Measurements from ENCODE around the gene FFAR3. TPM values are rescaled to one million over a fixed set of nuclear protein-coding genes. Genes with fewer than 3 reads are reported as not detected.
"Not testable (repeated sequence)": the region's sequence is repeated elsewhere in the genome, so short reads cannot be mapped to it uniquely, and the experiment has no call there.

The FFAR3 gene
- total RNA-seq, 4 donors from 2014 or later = 0.95 to 5.5 (median 2.2) TPM

GRCh38 chr19:35396240-35396885, 38.1 kb downstream of the FFAR3 start:
- TF ChIP-seq CTCF (IDR thresholded peaks at IDR 0.05) = no peak
- DNase-seq (ENCODE audit: low spot score) = no peak
- ATAC-seq (ENCODE audit: low FRiP score) = no peak

GRCh38 chr19:35397064-35397463, 38.8 kb downstream of the FFAR3 start:
- TF ChIP-seq CTCF (IDR thresholded peaks at IDR 0.05) = no peak
- DNase-seq (ENCODE audit: low spot score) (no peak), ATAC-seq (ENCODE audit: low FRiP score) (no peak)

GRCh38 chr19:35398570-35398969, 40.3 kb downstream of the FFAR3 start:
- no peak for TF ChIP-seq CTCF (IDR thresholded peaks at IDR 0.05)
- ATAC-seq (ENCODE audit: low FRiP score) = no peak
- DNase-seq (ENCODE audit: low spot score) = no peak

GRCh38 chr19:35399231-35399630, 41.0 kb downstream of the FFAR3 start:
- no peak for TF ChIP-seq CTCF (IDR thresholded peaks at IDR 0.05)
- DNase-seq (ENCODE audit: low spot score) (no peak), ATAC-seq (ENCODE audit: low FRiP score) (no peak)

- no peak for ATAC-seq (ENCODE audit: low FRiP score)
- no peak for DNase-seq (ENCODE audit: low spot score)
Measured at GRCh38 chr19:35399948-35400772, 41.9 kb downstream of the FFAR3 start.

GRCh38 chr19:35400773-35401100, 42.5 kb downstream of the FFAR3 start:
- no peak for ATAC-seq (ENCODE audit: low FRiP score)
- DNase-seq (ENCODE audit: low spot score) = no peak

More at GRCh38 chr19:35399948-35400772, 41.9 kb downstream of the FFAR3 start:
- TF ChIP-seq CTCF (IDR thresholded peaks at IDR 0.05) = no peak

GRCh38 chr19:35401416-35401815, 43.2 kb downstream of the FFAR3 start:
- not testable (repeated sequence) for ATAC-seq (ENCODE audit: low FRiP score); DNase-seq (ENCODE audit: low spot score)

More at GRCh38 chr19:35400773-35401100, 42.5 kb downstream of the FFAR3 start:
- no peak for TF ChIP-seq CTCF (IDR thresholded peaks at IDR 0.05)

Measured in omental fat pad (tissue), 4 donors.